Kidney epithelial cell (primary cell): Measurements from ENCODE around the gene MVB12A. TPM values are rescaled to one million over a fixed set of nuclear protein-coding genes. Genes with fewer than 3 reads are reported as not detected.
A peak's percentile ranks its signal among the peaks of the same experiment; 100 is the strongest.

Experiments
- DNase-seq: peaks from one replicate; pipeline ENCODE4 v3.0.0-alpha.2; 2010; ENCODE audit warnings: low read depth
- H3K27me3 ChIP-seq: 2 replicates; pipeline ENCODE4 v1.6.0; 2011; ENCODE audit warnings: low read length; ENCODE audit not compliant: control insufficient read depth, insufficient read depth
- H3K36me3 ChIP-seq: 2 replicates; pipeline ENCODE4 v1.5.1; 2011; ENCODE audit warnings: low read length; ENCODE audit not compliant: control insufficient read depth, insufficient read depth
- H3K4me3 ChIP-seq: 2 replicates; pipeline ENCODE4 v1.5.1; 2011; ENCODE audit warnings: low read depth, mild to moderate bottlenecking, control low read depth, low read length
- CTCF ChIP-seq: IDR thresholded peaks from 2 replicates; pipeline ENCODE4 v1.5.1; 2011; ENCODE audit warnings: mild to moderate bottlenecking, moderate library complexity, low read length, control low read depth, inconsistent platforms; ENCODE audit not compliant: insufficient read depth, poor library complexity, severe bottlenecking
- total RNA-seq: library from RNA; depleted of rRNA; stranded (reverse); fragments of >200 nt; gene quantifications from 2 replicates; pipeline ENCODE4 v1.2.3, GENCODE V29; 2015

Gene MVB12A
- total RNA-seq, 1 donor from 2014 or later = 66.1 TPM

DNA sequence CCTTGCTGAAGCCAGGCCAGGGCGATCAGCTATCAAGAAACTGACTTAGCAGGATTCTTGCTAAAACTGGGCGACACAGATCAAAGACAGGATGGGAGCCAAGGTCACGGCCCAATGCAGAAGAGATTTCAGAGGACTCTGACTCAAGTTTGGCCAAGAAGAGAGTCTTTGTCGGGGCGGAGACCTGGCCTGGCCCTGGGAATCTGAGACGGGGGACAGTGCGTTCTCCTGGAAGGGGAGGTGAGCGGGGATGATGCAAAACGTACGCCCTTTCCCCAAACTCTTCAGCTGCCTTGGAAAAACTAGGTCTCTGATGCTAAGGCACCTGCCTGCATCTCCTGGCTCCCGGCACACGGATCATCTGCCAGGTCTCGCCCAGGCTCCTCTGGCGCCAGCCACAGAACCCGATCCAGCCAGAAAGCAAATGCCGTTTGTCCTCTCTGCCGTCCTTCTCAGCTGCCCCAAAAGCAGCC lies 9.8 kb downstream of the MVB12A start:
- no peak for TF ChIP-seq CTCF
- no peak for DNase-seq

GRCh38 chr19:17431417-17431816 lies 11.6 kb downstream of the MVB12A start:
- no peak for DNase-seq
- TF ChIP-seq CTCF = no peak
- Histone ChIP-seq H3K36me3 (no peaks in the 10 kb centered on the region), H3K27me3 (peaks cover 5% of the 10 kb centered on the region), H3K4me3 (no peak overlapping the region)

More for the DNA sequence above, 9.8 kb downstream of the MVB12A start:
- Histone ChIP-seq H3K27me3 (peaks cover 5% of the 10 kb centered on the region), H3K4me3 (no peak overlapping the region), H3K36me3 (no peaks in the 10 kb centered on the region)

DNA sequence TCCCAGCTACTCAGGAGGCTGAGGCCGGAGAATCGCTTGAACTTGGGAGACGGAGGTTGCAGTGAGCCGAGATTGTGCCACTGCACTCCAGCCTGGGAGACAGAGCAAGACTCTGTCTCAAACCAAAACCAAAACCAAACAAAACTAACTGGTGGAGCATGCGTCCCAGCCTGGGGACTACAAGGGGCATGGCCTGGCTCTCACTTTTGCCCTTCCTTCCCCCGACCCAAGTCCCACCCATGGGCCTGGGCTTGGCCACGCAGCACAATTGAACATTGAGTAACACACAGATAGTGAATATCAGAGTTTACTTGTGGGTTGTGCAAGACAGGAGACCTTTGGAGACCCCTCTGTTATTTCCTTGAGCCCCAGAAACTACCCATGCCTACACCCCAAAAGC lies 15.4 kb downstream of the MVB12A start:
- TF ChIP-seq CTCF = no peak
- Histone ChIP-seq H3K27me3 (peaks cover 2% of the 10 kb centered on the region), H3K4me3 (no peak overlapping the region), H3K36me3 (no peaks in the 10 kb centered on the region)
- DNase-seq = no peak

DNA sequence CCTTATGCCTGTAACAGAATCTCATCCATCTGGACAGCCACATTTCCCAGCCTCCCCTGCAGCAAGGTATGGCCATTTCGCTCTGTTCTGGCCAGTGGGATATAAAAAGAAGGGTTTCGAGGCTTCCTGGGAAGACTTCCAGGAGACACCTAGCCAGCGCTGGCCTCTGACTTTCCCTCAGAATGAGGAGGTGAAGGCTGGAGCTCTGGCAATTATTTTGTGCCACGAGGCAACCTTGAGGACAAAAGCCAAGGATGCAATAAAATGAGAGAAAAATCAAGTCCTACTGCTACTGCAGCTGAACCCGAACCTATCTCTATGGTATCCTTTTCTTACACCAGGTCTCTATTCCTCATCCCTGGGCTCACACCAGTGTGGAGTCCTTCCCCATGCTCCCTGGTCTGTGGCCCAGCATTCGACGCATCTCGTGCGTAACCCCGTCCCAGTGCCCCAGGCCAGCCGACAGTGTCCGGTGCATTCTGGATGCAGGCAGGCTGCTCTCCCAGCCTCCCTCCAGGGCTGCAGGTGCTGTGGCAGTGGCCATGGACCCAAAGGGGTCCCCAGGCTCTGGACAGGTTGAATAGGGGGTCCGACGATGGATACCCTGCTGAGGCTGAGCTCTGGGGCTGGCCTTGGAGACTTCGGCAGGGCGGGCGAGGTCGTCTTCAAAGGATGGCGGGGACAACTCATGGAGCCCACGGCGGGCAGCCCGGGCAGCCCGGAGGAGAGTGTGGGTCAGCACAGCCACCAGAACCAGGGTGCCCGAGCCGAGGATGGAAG lies 16.4 kb downstream of the MVB12A start:
- Histone ChIP-seq H3K36me3 (no peaks in the 10 kb centered on the region), H3K4me3 (no peak overlapping the region), H3K27me3 (peaks cover 2% of the 10 kb centered on the region)
- no peak for TF ChIP-seq CTCF
- DNase-seq = no peak

DNA sequence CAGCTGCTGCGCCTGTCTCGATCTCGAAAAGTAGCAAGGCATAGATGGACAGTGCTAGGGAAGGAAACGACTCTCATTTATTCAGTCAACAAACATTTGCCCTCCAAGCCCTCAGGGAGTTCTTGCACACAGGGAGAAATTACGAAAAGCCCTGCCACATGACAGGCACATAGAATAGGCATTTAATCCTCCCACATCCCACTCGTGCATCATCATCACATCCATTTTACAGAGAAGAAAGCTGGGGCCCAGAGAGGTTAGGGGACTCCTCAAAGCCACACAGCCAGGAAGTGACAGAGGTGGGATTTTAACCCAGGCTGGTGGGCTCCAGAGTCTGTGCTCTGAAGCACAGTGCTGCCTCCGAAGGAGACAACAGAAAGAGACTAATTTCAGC lies 17.0 kb downstream of the MVB12A start:
- Histone ChIP-seq H3K36me3 (no peaks in the 10 kb centered on the region), H3K27me3 (peaks cover 2% of the 10 kb centered on the region), H3K4me3 (no peak overlapping the region)
- no peak for TF ChIP-seq CTCF
- no peak for DNase-seq

GRCh38 chr19:17441241-17442021 lies 21.6 kb downstream of the MVB12A start:
- Histone ChIP-seq H3K4me3 (no peak overlapping the region), H3K36me3 (no peaks in the 10 kb centered on the region), H3K27me3 (peaks cover 2% of the 10 kb centered on the region)
- peak; percentile 41 for DNase-seq
- peak; percentile 47 for TF ChIP-seq CTCF
